GM12878 (cell line): ENCODE data around the gene UBE2J2.

Experiments
- EZH2 ChIP-seq: IDR thresholded peaks from 2 replicates; pipeline ENCODE4 v1.6.1; 2012; ENCODE audit warnings: low read depth, mild to moderate bottlenecking, control low read depth, inconsistent platforms, low read length, borderline replicate concordance; ENCODE audit not compliant: control insufficient read depth
- JUND ChIP-seq: IDR thresholded peaks from 2 replicates; pipeline ENCODE4 v1.6.1; 2012; ENCODE audit warnings: low read depth, mild to moderate bottlenecking, low read length, improper control_type of control experiment, moderate library complexity
- NRF1 ChIP-seq: conservative IDR thresholded peaks from 2 replicates; pipeline ENCODE4 v1.6.1; 2011; ENCODE audit warnings: mild to moderate bottlenecking, low read depth, low read length, improper control_type of control experiment
- POLR2AphosphoS5 ChIP-seq: IDR thresholded peaks from 2 replicates; pipeline ENCODE4 v1.6.1; 2011; ENCODE audit warnings: mild to moderate bottlenecking, low read length, inconsistent platforms

DNA sequence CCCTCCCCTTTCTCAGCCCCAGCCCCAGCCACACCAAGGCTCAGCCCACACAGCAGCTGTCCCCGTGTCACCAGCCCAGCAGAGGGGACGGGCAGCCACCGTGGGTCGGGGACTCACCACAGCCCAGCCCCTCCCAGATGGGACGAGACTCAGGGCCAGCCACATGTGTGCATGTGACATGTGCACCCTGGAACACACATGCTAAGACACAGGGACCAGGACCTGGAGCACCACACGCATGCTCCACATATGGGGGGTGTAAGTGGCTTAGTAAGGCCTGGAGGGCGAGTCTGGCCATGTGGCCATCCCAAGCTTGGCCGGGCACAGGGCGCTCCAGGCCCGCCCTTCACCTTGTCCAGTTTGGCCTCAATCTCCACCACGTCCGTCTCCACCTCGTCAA, 30.1 kb upstream of the UBE2J2 start:
- TF ChIP-seq POLR2AphosphoS5 (no peak), EZH2 (no peak), JUND (no peak), NRF1 (no peak)
